Panc1 (cell line): ENCODE measurements around the gene LPGAT1. TPM values are rescaled to one million over a fixed set of nuclear protein-coding genes. Genes with fewer than 3 reads are reported as not detected.
A peak's percentile ranks its signal among the peaks of the same experiment; 100 is the strongest.

ENCODE experiments used
- ATAC-seq: fragments of 200-7000 bp; cut with Tn5 transposase; 2 replicates; pipeline ENCODE4 v1.9.1; 2020; ENCODE audit warnings: mild to moderate bottlenecking, moderate library complexity
- BruUV-seq: library from RNA; stranded (reverse); fragments of 400-500 nt; replicated peaks from 2 replicates; lab custom pipeline; 2021; lab: Mats Ljungman, UMichigan
- CTCF ChIA-PET: fragments of 300-600 bp; sonication (Branson Sonifier 250); formaldehyde crosslinking; loops from one replicate; lab custom pipeline; 2022; ENCODE audit warnings: antibody characterized with exemption; lab: Charles Lee
- POLR2A ChIA-PET: fragments of 300-600 bp; sonication (Branson Sonifier 250); formaldehyde crosslinking; loops from one replicate; lab custom pipeline; 2022; ENCODE audit warnings: antibody characterized with exemption; lab: Charles Lee
- DNase-seq: peaks from one replicate; pipeline ENCODE4 v3.0.0-alpha.2; 2010; ENCODE audit warnings: low read depth, low spot score
- H3K27ac ChIP-seq: 2 replicates; pipeline ENCODE4 v1.5.1; 2011; ENCODE audit warnings: mild to moderate bottlenecking, low read length, inconsistent platforms
- H3K27me3 ChIP-seq: fragments of 200-500 bp; sonication (Bioruptor generic); 2 replicates; pipeline ENCODE4 v1.6.0; 2014; ENCODE audit warnings: low read length, inconsistent platforms; ENCODE audit not compliant: control insufficient read depth, insufficient read depth
- H3K36me3 ChIP-seq: fragments of 200-500 bp; sonication (Bioruptor generic); 2 replicates; pipeline ENCODE4 v1.5.1; 2014; ENCODE audit warnings: inconsistent platforms, mild to moderate bottlenecking, low read length, moderate library complexity; ENCODE audit not compliant: control insufficient read depth, insufficient read depth
- H3K4me1 ChIP-seq: 2 replicates; pipeline ENCODE4 v1.5.1; 2011; ENCODE audit warnings: inconsistent platforms, mild to moderate bottlenecking, low read length, moderate library complexity; ENCODE audit not compliant: control insufficient read depth, insufficient read depth
- H3K4me3 ChIP-seq, 2 experiments: 2 replicates each; pipeline ENCODE4 v1.5.1; 2011 to 2012; ENCODE audit warnings: low read depth in 2 of 2, low read length in 2 of 2, mild to moderate bottlenecking in 2 of 2, inconsistent platforms in 1 of 2, moderate library complexity in 1 of 2
- H3K9me3 ChIP-seq: fragments of 200-500 bp; sonication (Bioruptor generic); 2 replicates; pipeline ENCODE4 v1.5.1; 2014; ENCODE audit warnings: low read depth, mild to moderate bottlenecking, inconsistent platforms, low read length, moderate library complexity; ENCODE audit not compliant: control insufficient read depth, insufficient read depth
- POLR2AphosphoS5 ChIP-seq: IDR thresholded peaks from 2 replicates; pipeline ENCODE4 v1.6.1; 2012; ENCODE audit warnings: mild to moderate bottlenecking, low read depth, low read length, moderate library complexity
- TCF7L2 ChIP-seq: IDR thresholded peaks from 2 replicates; pipeline ENCODE4 v1.6.1; 2011; ENCODE audit warnings: mild to moderate bottlenecking, low read depth, low read length, inconsistent platforms
- in situ Hi-C: cut with HindIII; loops from 2 replicates; pipeline ENCODE4 v1.10.0; 2016; ENCODE audit warnings: low sequenced_read_pairs, low pct_unique_long_range_greater_than_20kb
- intact Hi-C: fragments of 100-400 bp; cut with micrococcal nuclease; formaldehyde crosslinking; loops from one replicate; pipeline ENCODE4 v1.10.0; 2022; ENCODE audit not compliant: unreplicated experiment
- total RNA-seq: library from RNA; stranded (reverse); gene quantifications from one replicate; pipeline ENCODE4 v1.2.1, GENCODE V29; 2021; ENCODE audit not compliant: unreplicated experiment
- TF ChIP-seq, protein P1 (sequence below), 2 experiments: IDR thresholded peaks; 2 replicates each; pipeline ENCODE4 v1.6.1; 2011 to 2012; ENCODE audit warnings: low read depth in 2 of 2, control low read depth in 1 of 2, low read length in 1 of 2, mild to moderate bottlenecking in 1 of 2, moderate library complexity in 1 of 2; ENCODE audit not compliant: insufficient read depth in 1 of 2
- TF ChIP-seq, protein P2 (sequence below): fragments of 450-650 bp; IDR thresholded peaks from 2 replicates; pipeline ENCODE4 v1.5.1; 2017; ENCODE audit warnings: mild to moderate bottlenecking

Gene LPGAT1
- total RNA-seq, 1 experiment from 2014 or later, result 85.4 TPM

DNA sequence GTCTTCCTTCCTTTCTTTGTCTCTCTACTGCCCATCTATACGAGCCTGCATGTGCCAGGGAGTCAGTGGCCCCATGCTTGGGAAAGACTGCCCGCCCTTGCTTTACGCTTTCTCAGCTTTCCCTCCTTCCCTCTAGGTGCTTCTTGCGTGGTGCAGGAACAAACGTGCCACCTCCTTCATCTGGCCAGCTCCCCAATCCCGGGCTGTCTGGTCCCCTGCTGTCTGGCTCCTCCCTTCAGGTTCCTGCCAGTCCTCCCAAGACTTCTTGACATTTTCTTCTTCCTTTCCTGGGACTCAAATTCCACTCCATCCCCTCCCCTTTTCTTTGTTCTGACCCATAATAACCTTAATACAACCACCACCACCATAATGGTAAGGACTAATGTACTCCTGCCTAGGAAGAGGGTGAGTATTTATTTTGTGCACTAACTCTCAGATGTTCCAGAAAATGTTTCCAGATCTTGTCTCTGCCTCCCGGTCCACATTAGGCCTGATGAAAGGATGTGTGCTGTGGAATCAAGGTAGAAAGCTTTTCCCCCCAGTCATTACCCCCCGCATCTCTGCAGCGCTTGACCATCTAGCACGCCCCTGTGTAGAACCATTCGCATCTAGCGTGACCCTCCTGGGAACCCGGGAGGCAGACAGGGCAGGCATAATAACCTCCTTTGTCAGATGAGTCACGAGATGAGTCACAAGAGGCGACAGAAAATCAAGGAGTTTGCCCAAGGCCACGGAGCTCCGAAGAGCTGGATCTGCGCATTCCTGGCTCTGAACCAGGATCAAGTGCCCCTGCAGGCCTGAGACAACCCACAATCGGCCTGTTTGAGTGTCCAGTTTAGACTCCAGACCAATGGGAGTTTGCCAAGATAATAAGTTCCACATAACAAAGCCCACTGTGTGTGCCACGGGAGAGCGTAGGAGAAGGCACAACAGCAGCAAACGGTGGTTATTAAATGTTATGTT, 95.1 kb downstream of the LPGAT1 start:
- Histone ChIP-seq H3K4me3 (peak overlapping the region; percentile 11 to 37; a peak in 3 of 4 replicates), H3K27ac (peak overlapping the region; percentile 99), H3K9me3 (no peaks in the 10 kb centered on the region), H3K36me3 (no peaks in the 10 kb centered on the region), H3K4me1 (peaks cover 71% of the 10 kb centered on the region), H3K27me3 (no peaks in the 10 kb centered on the region)
- intact Hi-C loops (loop anchor here (2.0 kb wide), 1 partner anchor 37 kb away; no protein-coding TSS in a partner anchor), in situ Hi-C loops (no loop called here)
- DNase-seq (peak; percentile 83), ATAC-seq (peak; percentile 91)
- ChIA-PET CTCF (interaction anchor here (0.8 to 1.2 kb wide), 2 partner anchors 36 to 37 kb away, joined by 3 to 6 read pairs; no protein-coding TSS in a partner anchor), POLR2A (interaction anchor here (0.7 kb wide), 1 partner anchor 11 kb away, joined by 3 read pairs; no protein-coding TSS in a partner anchor)
- TF ChIP-seq, protein P1, sequence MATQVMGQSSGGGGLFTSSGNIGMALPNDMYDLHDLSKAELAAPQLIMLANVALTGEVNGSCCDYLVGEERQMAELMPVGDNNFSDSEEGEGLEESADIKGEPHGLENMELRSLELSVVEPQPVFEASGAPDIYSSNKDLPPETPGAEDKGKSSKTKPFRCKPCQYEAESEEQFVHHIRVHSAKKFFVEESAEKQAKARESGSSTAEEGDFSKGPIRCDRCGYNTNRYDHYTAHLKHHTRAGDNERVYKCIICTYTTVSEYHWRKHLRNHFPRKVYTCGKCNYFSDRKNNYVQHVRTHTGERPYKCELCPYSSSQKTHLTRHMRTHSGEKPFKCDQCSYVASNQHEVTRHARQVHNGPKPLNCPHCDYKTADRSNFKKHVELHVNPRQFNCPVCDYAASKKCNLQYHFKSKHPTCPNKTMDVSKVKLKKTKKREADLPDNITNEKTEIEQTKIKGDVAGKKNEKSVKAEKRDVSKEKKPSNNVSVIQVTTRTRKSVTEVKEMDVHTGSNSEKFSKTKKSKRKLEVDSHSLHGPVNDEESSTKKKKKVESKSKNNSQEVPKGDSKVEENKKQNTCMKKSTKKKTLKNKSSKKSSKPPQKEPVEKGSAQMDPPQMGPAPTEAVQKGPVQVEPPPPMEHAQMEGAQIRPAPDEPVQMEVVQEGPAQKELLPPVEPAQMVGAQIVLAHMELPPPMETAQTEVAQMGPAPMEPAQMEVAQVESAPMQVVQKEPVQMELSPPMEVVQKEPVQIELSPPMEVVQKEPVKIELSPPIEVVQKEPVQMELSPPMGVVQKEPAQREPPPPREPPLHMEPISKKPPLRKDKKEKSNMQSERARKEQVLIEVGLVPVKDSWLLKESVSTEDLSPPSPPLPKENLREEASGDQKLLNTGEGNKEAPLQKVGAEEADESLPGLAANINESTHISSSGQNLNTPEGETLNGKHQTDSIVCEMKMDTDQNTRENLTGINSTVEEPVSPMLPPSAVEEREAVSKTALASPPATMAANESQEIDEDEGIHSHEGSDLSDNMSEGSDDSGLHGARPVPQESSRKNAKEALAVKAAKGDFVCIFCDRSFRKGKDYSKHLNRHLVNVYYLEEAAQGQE (IDR thresholded peaks at IDR 0.05; ENCODE audit: insufficient read depth in 1 of 2, low read depth in 2 of 2, low read length in 1 of 2), result no peak
- TF ChIP-seq TCF7L2 (peak; percentile 91), POLR2AphosphoS5 (peak; percentile 63; the same call in 1 of the 2 replicates)
- BruUV-seq, result no TSS peak

DNA sequence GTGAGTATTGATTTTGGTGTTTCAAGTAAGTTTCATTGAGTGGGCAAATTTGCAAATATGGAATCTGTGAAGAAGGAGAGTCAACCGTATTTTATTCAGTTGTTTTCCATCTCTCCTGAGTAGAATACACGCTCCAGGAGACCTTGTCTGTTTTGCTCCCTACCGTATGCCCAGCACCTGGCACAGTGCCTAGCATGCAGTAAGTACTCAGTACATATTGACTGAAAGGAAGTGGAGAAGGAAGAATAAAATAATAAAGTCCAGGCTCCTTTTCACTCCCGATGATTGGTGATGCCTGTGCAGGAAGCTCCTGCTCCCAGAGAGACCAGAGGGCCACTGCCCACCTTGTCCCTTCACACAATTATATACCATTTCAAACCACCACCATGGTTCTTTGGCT, 95.8 kb downstream of the LPGAT1 start:
- H3K36me3 ChIP-seq, result no peaks in the 10 kb centered on the region
- BruUV-seq, result no TSS peak
- TF ChIP-seq POLR2AphosphoS5, result 0 out of 2 replicates have a peak, but pooled peaks have one; percentile 50
- TF ChIP-seq, protein P2, sequence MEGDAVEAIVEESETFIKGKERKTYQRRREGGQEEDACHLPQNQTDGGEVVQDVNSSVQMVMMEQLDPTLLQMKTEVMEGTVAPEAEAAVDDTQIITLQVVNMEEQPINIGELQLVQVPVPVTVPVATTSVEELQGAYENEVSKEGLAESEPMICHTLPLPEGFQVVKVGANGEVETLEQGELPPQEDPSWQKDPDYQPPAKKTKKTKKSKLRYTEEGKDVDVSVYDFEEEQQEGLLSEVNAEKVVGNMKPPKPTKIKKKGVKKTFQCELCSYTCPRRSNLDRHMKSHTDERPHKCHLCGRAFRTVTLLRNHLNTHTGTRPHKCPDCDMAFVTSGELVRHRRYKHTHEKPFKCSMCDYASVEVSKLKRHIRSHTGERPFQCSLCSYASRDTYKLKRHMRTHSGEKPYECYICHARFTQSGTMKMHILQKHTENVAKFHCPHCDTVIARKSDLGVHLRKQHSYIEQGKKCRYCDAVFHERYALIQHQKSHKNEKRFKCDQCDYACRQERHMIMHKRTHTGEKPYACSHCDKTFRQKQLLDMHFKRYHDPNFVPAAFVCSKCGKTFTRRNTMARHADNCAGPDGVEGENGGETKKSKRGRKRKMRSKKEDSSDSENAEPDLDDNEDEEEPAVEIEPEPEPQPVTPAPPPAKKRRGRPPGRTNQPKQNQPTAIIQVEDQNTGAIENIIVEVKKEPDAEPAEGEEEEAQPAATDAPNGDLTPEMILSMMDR, result no peak
- intact Hi-C loops (loop anchor here (2.0 kb wide), 1 partner anchor 36 kb away; no protein-coding TSS in a partner anchor), in situ Hi-C loops (no loop called here)
- no peaks in the 10 kb centered on the region for H3K27me3 ChIP-seq
- DNase-seq, result no peak
- peaks cover 69% of the 10 kb centered on the region for H3K4me1 ChIP-seq
- ChIA-PET POLR2A (interaction anchor here (0.6 to 0.7 kb wide), 2 partner anchors 10 to 754 kb away, joined by 3 read pairs; no protein-coding TSS in a partner anchor), CTCF (interaction anchor here (0.6 to 1.2 kb wide), 3 partner anchors 29 to 205 kb away, joined by 3 to 17 read pairs (median 6); no protein-coding TSS in a partner anchor)
- H3K9me3 ChIP-seq, result no peaks in the 10 kb centered on the region
- peak; percentile 33 for ATAC-seq
- peak overlapping the region in 1 of 2 experiments; percentile 37; a peak in 2 of 4 replicates for H3K4me3 ChIP-seq
- peak overlapping the region; percentile 99 for H3K27ac ChIP-seq
